IMR-90 (cell line): Measurements from ENCODE around the gene ZFP57.

Experiments used
- BHLHE40 ChIP-seq: fragments of 150-350 bp; IDR thresholded peaks from 2 replicates; pipeline ENCODE4 v1.6.1; 2016; ENCODE audit warnings: mild to moderate bottlenecking, low read depth, low read length
- CEBPB ChIP-seq: IDR thresholded peaks from 2 replicates; pipeline ENCODE4 v1.6.1; 2012; ENCODE audit warnings: low read depth, low read length, improper control_type of control experiment
- MAFK ChIP-seq: IDR thresholded peaks from 2 replicates; pipeline ENCODE4 v1.6.1; 2012; ENCODE audit warnings: low read depth, low read length, improper control_type of control experiment
- RCOR1 ChIP-seq: IDR thresholded peaks from 2 replicates; pipeline ENCODE4 v1.6.1; 2012; ENCODE audit warnings: mild to moderate bottlenecking, low read length, improper control_type of control experiment; ENCODE audit not compliant: insufficient replicate concordance
- TF ChIP-seq, protein P1 (sequence below): conservative IDR thresholded peaks from 2 replicates; pipeline ENCODE4 v1.5.1; 2012; ENCODE audit warnings: mild to moderate bottlenecking, low read depth, low read length, improper control_type of control experiment
- TF ChIP-seq, protein P2 (sequence below): fragments of 150-350 bp; IDR thresholded peaks from 2 replicates; pipeline ENCODE4 v1.6.1; 2017; ENCODE audit warnings: mild to moderate bottlenecking, antibody characterized with exemption, low read length, low read depth

DNA sequence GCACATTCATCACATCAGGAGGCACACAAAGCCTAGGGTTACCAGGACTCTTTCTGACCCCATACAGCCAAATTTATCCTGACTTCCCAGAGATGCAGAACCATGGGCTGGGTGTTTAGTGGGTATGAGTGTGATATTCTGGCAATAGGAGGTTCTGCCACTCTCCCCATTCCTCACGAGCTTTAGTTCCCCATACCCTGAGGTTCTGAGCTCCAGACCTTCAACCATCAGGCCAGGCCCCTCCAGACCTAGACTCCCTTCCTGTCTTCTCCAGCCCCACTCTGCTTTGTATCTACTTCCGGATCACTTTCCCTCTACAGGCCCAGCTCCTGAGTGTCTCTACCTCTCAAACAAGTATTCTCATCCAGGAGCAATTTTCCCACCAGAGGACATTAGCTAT is 46.7 kb upstream of the ZFP57 start:
- TF ChIP-seq, protein P1, sequence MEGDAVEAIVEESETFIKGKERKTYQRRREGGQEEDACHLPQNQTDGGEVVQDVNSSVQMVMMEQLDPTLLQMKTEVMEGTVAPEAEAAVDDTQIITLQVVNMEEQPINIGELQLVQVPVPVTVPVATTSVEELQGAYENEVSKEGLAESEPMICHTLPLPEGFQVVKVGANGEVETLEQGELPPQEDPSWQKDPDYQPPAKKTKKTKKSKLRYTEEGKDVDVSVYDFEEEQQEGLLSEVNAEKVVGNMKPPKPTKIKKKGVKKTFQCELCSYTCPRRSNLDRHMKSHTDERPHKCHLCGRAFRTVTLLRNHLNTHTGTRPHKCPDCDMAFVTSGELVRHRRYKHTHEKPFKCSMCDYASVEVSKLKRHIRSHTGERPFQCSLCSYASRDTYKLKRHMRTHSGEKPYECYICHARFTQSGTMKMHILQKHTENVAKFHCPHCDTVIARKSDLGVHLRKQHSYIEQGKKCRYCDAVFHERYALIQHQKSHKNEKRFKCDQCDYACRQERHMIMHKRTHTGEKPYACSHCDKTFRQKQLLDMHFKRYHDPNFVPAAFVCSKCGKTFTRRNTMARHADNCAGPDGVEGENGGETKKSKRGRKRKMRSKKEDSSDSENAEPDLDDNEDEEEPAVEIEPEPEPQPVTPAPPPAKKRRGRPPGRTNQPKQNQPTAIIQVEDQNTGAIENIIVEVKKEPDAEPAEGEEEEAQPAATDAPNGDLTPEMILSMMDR = no peak
- TF ChIP-seq RCOR1 (no peak), CEBPB (no peak), BHLHE40 (no peak), MAFK (no peak)
- TF ChIP-seq, protein P2, sequence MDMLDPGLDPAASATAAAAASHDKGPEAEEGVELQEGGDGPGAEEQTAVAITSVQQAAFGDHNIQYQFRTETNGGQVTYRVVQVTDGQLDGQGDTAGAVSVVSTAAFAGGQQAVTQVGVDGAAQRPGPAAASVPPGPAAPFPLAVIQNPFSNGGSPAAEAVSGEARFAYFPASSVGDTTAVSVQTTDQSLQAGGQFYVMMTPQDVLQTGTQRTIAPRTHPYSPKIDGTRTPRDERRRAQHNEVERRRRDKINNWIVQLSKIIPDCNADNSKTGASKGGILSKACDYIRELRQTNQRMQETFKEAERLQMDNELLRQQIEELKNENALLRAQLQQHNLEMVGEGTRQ = no peak
